Measurements from ENCODE around the gene MAMLD1.

Gene MAMLD1

GRCh38 chrX:150525061-150525919 is 162.2 kb downstream of the MAMLD1 start:
- in situ Hi-C loops (cut with HindIII; ENCODE audit: low pct_unique_long_range_greater_than_20kb, low sequenced_read_pairs), result no loop called here
- DNase-seq (ENCODE audit: low read depth in 1 of 2, low spot score in 1 of 2), result no peak
- no peak for TF ChIP-seq JUND (IDR thresholded peaks at IDR 0.05; ENCODE audit: low read depth)

GRCh38 chrX:150526692-150527091 is 163.6 kb downstream of the MAMLD1 start:
- in situ Hi-C loops (cut with HindIII; ENCODE audit: low pct_unique_long_range_greater_than_20kb, low sequenced_read_pairs), result no loop called here

GRCh38 chrX:150527108-150527507 is 164.0 kb downstream of the MAMLD1 start:
- TF ChIP-seq JUND (IDR thresholded peaks at IDR 0.05; ENCODE audit: low read depth), result no peak
- in situ Hi-C loops (cut with HindIII; ENCODE audit: low pct_unique_long_range_greater_than_20kb, low sequenced_read_pairs), result no loop called here
- no peak for DNase-seq (ENCODE audit: low read depth in 1 of 2, low spot score in 1 of 2)

More at GRCh38 chrX:150526692-150527091, 163.6 kb downstream of the MAMLD1 start:
- TF ChIP-seq JUND (IDR thresholded peaks at IDR 0.05; ENCODE audit: low read depth), result no peak
- DNase-seq (ENCODE audit: low read depth in 1 of 2, low spot score in 1 of 2), result no peak

GRCh38 chrX:150529587-150529986 is 166.5 kb downstream of the MAMLD1 start:
- TF ChIP-seq JUND (IDR thresholded peaks at IDR 0.05; ENCODE audit: low read depth), result no peak
- no peak for DNase-seq (ENCODE audit: low read depth in 1 of 2, low spot score in 1 of 2)
- in situ Hi-C loops (cut with HindIII; ENCODE audit: low pct_unique_long_range_greater_than_20kb, low sequenced_read_pairs), result no loop called here

- in situ Hi-C loops (cut with HindIII; ENCODE audit: low pct_unique_long_range_greater_than_20kb, low sequenced_read_pairs), result no loop called here
- no peak for DNase-seq (ENCODE audit: low read depth in 1 of 2, low spot score in 1 of 2)
- no peak for TF ChIP-seq JUND (IDR thresholded peaks at IDR 0.05; ENCODE audit: low read depth)
Observed at GRCh38 chrX:150530821-150531220, 167.7 kb downstream of the MAMLD1 start.

GRCh38 chrX:150531467-150531866 is 168.3 kb downstream of the MAMLD1 start:
- DNase-seq (ENCODE audit: low read depth in 1 of 2, low spot score in 1 of 2), result no peak
- TF ChIP-seq JUND (IDR thresholded peaks at IDR 0.05; ENCODE audit: low read depth), result no peak
- in situ Hi-C loops (cut with HindIII; ENCODE audit: low pct_unique_long_range_greater_than_20kb, low sequenced_read_pairs), result no loop called here

GRCh38 chrX:150533863-150534262 is 170.7 kb downstream of the MAMLD1 start:
- in situ Hi-C loops (cut with HindIII; ENCODE audit: low pct_unique_long_range_greater_than_20kb, low sequenced_read_pairs), result no loop called here
- DNase-seq (ENCODE audit: low read depth in 1 of 2, low spot score in 1 of 2), result no peak
- no peak for TF ChIP-seq JUND (IDR thresholded peaks at IDR 0.05; ENCODE audit: low read depth)

GRCh38 chrX:150536455-150537116 is 173.5 kb downstream of the MAMLD1 start:
- in situ Hi-C loops (cut with HindIII; ENCODE audit: low pct_unique_long_range_greater_than_20kb, low sequenced_read_pairs), result no loop called here
- TF ChIP-seq JUND (IDR thresholded peaks at IDR 0.05; ENCODE audit: low read depth), result no peak
- DNase-seq (ENCODE audit: low read depth in 1 of 2, low spot score in 1 of 2), result no peak

- TF ChIP-seq JUND (IDR thresholded peaks at IDR 0.05; ENCODE audit: low read depth), result no peak
- DNase-seq (ENCODE audit: low read depth in 1 of 2, low spot score in 1 of 2), result no peak
- in situ Hi-C loops (cut with HindIII; ENCODE audit: low pct_unique_long_range_greater_than_20kb, low sequenced_read_pairs), result no loop called here
Observed at GRCh38 chrX:150537851-150538250, 174.7 kb downstream of the MAMLD1 start.

GRCh38 chrX:150540965-150541364 is 177.8 kb downstream of the MAMLD1 start:
- no peak for TF ChIP-seq JUND (IDR thresholded peaks at IDR 0.05; ENCODE audit: low read depth)
- in situ Hi-C loops (cut with HindIII; ENCODE audit: low pct_unique_long_range_greater_than_20kb, low sequenced_read_pairs), result no loop called here
- DNase-seq (ENCODE audit: low read depth in 1 of 2, low spot score in 1 of 2), result no peak

GRCh38 chrX:150542846-150543229 is 179.7 kb downstream of the MAMLD1 start:
- in situ Hi-C loops (cut with HindIII; ENCODE audit: low pct_unique_long_range_greater_than_20kb, low sequenced_read_pairs), result no loop called here
- no peak for TF ChIP-seq JUND (IDR thresholded peaks at IDR 0.05; ENCODE audit: low read depth)
- DNase-seq (ENCODE audit: low read depth in 1 of 2, low spot score in 1 of 2), result no peak

- in situ Hi-C loops (cut with HindIII; ENCODE audit: low pct_unique_long_range_greater_than_20kb, low sequenced_read_pairs), result no loop called here
- DNase-seq (ENCODE audit: low read depth in 1 of 2, low spot score in 1 of 2), result no peak
- no peak for TF ChIP-seq JUND (IDR thresholded peaks at IDR 0.05; ENCODE audit: low read depth)
Observed at GRCh38 chrX:150543230-150544155, 180.4 kb downstream of the MAMLD1 start.
